ENCODE measurements around the gene ATP2A3.

GRCh38 chr17:3964203-3965117 lies at the start of gene ATP2A3:
- TF ChIP-seq POLR2AphosphoS5 (IDR thresholded peaks at IDR 0.05) (peak; percentile 59 to 70 (median 69)), CTCF (IDR thresholded peaks at IDR 0.05 in 8 of 11, conservative IDR thresholded peaks at IDR 0.05 in 3 of 11) (no peak)
